ENCODE results near the gene POLG.

POLG gene

DNA sequence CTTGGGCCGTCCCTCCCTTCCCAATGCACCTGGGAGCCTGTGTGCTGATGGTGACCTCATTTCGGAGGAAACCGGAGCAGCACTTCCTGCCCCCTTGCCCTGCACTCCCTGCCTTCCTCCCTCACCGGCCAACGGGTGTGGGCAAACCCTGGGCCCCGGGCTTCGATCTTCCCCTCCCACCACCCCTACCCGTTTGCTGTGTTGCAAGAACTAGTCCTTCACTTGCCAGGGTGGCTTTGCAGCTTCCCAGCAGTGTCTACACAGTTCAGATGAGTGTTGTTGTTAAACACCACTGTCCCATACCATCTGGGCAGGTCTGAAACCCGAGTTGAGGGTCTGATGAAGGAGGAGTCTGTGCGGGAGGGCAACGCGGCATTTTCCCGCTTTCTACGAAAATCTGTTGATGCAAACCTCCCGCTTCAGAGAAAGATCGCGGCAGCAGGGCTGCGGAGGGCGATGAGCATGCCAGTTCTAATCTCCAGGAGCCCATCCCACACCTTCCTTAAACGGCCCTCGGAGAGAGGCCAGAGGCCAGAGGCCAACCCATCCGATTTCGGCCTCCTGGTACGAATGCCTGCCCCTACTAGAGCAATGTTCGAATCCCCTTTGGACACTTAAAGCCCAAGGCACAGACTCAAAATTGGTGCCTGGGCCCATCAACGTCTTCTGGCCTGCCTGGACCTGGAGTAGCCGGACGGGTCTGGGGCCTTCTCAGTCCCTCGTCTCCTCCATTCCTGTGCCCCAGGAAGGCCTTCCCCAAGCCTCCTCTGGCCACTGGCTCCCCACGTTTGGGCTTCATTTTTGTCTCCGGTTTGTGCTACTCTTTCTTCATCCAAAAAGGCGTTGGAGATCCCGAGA is 35.7 kb upstream of the POLG start:
- no peak for DNase-seq

DNA sequence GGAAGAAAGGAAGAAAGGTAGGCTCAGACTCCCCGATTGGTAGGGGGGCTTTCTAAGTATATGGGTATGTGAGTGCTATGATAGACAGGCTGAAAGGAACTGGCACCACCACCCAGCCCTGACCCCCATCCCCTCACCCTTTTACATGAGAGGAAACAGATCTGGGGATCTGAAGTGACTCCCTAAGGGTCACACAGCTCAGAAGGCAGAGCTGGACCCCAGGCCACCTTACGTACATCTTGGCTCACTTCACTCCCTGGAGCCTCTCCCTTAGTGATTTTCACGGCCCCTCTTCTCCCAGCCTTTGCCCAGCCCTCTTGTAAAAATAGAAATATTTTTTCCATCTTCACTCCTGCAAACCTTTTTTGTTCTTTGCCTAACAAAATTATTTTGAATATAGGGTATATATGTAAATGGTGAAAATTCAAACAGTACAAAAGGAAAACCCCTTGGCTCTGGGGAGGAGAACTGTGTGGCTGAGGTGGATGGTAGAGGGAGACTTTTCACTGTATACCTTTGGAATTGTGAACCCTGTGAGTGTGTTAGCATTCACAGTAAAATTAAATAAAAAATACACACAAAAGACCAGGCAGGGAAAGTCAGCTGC is 34.8 kb upstream of the POLG start:
- no peak for DNase-seq

DNA sequence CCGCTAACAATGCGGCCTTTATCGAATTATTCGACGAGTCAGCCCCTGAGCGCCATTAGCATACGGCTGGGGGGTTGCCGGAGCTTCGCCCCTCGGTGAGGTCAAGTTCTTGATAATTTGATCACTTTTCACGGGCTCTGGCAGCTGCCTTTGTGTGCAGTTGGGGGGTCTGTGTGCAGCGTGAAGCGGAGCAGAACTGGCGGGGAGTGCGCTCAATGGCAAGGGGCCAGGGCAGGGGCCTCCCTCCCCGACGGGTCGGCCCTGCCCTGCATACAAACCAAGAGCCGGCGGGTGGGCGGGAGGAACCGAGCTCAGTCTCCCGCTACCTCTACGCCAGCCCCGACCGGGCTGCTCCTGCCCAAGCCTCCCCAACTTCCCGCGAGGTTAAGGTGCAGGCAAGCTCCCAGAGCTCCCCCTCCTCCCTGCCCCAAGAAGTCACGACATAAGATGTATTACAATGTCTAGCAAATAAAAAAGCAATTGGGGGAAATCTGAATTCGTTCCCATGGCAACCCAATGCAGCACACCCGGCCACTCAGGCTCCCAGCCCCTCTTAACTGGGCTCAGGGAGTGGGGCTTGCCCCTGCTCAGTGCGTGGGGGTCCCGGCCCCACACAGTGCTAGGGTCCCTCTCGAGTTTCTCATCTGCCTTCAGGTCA is 34.1 kb upstream of the POLG start:
- no peak for DNase-seq

DNA sequence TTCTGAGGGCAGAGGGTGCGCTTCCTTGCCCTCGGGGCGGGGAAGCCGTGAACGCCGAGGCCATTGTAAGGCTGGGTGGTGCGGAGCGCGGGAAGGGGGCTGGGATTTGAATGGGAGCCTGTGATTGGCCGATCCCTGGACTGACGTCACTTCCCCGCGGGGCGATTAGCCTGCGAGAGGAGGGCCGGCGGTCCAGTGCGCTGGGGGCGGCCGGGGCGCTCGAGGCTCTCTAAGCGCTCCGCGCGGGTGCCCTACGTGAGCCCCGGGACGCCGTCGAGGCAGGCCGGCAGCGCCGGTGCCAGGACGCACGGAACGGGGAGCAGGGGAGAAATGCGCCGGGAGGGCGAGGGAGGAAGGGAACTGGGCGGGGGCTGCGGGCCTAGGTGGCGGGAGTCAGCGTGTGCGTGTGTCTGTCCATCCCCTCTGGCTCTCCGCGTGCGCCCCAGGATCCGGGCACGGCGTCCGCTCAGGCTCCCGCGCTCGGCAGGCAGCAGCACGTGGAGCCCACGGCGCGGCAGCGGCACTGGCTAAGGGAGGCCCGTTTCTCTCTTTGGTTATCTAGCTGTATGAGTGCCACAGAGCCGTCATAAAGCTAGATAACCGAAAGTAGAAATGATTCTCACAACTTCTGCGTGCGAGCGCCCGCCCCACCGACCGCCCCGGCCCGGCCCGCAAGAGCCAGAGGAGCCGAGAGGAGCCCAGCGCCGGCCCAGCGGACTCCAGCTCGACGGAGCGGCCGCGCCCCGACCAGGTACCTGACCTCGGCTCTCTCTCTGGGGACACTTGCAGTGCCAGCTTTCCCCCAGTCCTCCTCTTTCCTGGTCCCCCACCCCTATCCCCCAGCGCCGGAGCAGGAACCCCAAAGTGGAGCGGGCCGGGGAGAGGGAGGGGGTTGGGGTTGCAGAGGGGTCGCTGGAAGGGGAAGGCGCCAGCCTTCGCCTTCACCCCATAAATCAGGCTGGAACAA is 33.1 kb upstream of the POLG start:
- no peak for DNase-seq

DNA sequence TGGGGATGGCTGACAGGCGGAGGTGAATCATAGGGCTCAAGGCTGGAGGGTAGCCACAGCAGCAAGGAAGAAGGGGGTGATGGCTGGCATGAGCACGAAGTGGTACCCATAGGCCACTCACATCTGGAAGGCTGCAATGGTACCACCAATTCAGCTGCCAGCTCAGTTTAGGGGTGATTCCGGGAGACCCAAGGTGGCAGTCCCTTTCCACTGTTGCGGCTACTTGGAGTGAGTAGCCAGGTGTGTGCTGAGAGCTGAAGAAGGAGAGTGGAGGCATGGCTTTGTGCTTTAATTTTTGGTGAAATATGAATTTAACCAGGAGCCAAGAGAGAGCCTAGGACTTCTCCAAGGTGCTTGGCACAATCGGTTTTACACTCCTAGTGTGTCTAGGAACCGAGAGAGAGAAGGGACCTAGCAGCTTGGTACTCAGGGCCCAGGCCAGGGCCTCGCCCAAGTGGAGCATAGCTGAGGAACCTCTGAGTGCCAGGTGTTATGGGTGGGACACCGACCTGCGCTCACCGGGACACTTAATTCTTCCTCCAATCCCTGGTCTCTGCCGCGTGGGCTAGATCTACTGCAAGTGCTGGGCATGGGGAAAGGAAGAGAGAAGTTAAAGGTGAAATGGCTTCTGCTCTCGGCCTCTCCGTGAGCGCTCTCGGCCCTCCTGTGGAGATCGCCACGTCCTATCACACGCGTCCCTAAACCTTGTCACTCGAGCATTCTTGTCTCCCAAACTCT is 32.2 kb upstream of the POLG start:
- DNase-seq: no peak

DNA sequence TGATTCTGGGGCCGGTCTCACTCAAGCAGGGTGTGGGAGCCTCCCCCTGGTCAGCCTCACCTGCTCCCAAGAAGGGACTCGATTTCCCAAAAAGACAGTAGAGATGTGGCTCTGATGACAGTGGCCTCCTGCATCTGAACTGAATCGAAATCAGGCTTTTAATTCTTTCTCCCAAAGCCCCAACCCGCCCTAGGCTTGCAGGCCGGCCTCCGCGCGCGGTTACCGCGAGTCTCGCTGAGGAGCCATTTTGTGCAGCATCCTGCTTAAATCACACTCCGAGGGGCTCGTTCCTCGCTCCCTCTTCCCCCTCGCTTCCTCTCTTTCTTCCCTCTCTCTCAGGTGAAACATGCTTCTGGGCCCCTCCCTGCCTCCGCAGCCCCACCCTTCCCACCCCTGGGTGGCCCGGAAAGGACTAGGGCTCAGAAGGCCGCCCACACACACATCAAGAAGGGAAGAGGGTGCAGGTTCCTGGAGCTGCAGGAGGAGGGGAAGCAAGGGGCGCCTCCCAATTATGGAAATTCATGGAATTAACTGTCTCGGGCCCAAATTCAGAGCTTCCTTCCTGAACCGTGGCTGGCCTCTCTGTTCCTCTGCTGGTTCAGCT is 30.9 kb upstream of the POLG start:
- no peak for DNase-seq

DNA sequence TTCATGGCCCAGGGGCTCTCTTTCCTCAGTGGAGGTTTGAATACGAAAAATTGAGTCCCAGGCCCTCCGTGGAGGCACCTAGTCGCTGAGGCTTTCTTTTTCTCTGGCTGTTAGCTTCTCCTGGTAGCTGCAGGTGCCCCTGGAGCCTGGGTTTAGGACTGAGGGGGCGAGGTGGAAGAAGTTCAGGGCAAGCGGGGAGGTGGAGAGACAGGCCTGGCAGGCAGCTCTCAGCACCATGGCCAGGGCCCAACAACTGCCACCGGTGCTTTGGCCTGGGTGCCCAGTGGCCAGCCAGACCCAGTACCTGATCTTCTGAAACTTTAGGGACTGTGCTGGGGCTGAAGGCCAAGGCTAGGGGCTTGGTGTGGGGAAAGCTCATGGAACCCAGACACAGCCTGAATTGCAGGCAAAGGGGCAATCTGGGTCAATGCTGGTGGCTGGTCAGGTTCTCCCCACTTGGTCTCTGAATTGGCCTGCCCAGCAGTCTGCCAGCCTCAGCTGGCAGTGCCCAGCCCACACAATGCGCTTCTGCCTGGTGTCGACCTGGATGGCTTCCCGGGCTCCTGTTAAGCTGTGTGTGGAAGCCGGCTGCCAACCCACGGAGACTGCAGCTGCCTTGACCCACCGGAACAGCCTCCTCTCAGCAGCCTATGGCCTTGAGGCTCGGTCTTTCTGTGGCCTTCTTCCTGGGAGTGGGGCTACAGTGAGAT is 30.3 kb upstream of the POLG start:
- no peak for DNase-seq

DNA sequence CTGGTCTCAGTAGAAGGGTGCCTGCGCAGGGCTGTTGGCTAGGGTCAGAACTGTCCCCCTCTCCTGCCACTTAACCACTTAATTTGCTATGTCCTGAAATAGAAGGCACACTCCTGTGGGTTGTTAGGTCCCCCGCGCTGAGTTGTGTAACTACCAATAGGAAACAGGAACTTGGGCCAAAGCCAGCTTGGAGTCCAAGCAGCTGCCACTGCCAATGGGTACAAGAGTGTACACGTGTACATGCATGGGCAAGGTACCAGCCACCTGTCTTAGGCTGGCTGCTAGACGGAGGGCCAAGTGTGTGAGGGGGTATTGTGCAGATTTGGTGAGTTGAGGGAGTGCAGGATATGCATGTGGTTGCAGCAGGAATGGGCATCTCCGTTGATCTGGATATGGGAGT is 29.7 kb upstream of the POLG start:
- DNase-seq: peak; percentile 31

DNA sequence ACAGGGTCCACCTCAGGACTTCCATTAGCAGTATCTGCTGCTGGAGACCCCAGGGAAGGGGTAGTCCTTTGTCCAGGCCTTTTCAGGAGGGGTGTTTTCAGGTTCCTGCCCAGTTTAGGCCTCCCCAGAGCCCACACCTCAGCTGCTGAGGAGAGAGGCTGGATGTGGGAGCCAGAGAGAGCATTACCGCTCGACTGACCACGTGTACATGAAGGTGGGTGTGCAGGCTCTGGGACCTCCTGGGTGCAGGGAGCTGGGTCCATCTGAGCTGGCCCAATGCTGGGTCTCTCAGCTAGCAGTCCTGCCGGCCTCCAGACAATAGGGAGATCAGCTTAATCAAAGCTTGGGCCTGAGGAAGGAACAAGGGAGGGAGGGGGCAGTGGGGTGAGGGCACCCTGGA is 29.1 kb upstream of the POLG start:
- no peak for DNase-seq

DNA sequence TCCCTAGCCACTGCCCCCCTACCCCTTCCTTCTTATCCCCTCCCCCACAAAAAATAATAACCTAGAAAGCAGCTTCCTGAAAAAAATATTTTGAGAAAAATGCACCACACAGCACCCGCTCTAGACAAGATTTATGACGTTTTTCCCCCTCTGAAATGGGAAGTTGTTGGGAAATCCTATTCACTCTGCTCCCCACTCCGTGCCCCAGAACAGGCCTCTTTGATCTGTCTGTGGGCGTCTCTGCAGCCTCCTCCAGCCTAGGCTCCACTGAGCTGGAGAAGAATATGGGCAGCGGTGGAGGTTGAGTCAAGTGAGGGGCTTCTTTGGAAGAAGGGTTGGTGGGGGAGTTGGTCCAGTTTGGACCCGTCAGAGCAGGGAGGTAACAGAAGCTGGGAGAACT is 28.5 kb upstream of the POLG start:
- DNase-seq: no peak

DNA sequence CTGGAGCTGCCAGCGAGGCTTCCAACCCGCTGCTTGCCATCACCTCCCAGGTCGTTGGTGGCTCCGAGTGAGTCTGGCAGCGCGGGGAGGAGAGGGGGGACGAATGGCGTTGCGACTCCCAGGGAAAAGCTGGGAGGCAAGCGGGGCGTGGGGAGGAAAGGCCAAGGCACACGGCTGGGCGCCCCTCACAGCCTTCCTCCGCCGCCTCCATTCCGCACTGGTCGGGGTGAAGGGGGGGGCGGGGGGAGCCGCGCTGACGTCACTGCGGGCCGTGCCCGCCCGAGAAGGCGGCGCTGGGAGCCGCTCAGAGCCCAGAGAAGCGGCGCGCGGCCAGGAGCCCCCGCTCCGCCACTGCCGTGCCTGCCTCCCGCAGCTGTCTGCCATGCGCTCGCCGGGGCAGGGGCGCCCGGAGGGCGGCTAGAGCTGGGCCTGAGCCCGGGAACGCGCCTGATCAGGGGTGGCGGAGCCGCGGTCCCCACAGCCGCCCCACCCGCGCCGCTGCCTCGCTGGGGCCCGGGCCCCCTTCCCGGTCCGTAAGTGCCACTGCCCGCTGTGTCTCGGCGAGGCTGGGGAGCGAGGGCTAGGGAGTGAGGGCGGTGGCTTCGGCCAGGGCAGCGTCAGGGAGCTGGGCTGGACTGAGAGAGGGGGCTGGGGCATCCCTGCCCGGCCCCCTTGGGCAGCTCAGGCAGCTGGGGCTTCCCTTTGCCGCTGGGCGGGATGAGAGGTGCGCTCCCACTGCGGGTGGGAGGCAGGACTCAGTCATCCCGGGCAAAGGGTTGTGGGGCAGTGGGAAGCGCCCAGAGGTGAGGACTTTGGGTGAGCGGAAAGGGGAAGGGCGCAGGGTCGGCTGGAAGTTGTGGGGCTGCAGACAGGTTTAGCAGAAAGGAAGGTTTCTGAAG is 27.8 kb upstream of the POLG start:
- DNase-seq: peak; percentile 13

DNA sequence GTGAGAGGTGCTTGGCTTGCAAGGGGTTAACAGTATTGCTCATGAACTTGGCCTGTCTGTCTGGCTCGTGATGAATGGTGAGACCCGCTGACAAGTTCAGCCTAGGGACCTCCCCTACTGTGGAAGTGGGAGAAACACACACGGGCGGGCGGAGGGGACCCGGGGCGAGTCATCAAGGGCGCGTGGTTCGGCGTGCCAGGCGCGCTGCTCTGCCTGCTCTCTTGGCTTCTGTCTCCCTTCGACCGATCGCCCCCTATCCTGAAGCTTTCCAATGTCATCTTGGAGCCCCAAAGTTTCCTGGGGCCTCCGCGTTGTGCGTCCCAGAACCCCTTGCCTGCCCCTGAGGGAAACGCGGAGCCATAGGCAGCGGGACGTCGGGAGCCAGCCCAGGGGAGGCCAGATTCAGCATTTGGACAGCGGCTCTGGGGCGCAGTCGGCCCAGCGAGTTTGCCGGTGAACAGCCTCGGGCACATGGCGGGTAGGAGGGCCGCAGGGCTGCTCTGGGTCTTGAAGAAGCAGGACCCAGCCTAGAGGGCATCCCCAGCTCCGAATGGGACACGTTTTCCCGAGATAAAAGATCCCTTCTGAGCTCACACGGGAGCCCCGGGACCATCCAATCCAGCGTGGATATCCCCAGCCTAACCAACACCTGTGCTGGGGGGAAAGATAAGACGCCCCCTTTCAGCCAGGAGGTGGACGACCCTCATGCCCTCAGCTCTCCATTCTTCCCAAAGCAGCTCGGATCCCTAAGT is 27.0 kb upstream of the POLG start:
- no peak for DNase-seq

DNA sequence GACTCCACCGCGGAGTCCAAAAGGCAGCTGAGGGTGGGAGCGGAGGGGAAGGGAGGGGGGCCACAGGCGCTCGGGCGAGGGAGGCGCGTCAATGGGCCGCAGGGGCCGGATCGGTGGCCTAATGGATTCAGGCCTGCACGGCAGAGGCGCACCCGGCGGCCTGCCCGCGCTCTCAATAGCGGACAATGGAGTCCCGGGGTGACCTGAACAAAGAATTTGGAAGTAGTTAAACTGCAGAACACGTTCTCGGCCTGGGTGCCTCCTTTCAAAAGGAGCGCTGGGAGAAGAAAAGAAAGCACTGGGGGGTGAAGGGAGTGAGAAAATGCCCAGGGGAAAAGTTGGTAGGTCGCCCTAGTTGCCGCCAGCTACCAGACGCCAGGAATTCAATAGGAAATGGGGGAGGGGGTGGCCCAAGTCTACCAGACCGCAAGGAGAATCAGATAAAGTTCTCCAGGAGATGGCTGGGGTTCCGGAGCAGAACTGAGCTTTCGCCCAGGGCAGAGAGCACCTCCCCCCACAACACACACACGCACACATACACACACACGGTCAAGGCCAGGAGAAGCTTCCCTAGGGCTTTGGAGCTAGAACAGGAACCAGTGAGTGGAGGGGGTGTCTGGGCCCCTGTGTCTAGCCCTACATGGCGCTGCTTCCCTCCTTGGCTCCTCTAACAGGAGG is 25.8 kb upstream of the POLG start:
- DNase-seq: no peak

DNA sequence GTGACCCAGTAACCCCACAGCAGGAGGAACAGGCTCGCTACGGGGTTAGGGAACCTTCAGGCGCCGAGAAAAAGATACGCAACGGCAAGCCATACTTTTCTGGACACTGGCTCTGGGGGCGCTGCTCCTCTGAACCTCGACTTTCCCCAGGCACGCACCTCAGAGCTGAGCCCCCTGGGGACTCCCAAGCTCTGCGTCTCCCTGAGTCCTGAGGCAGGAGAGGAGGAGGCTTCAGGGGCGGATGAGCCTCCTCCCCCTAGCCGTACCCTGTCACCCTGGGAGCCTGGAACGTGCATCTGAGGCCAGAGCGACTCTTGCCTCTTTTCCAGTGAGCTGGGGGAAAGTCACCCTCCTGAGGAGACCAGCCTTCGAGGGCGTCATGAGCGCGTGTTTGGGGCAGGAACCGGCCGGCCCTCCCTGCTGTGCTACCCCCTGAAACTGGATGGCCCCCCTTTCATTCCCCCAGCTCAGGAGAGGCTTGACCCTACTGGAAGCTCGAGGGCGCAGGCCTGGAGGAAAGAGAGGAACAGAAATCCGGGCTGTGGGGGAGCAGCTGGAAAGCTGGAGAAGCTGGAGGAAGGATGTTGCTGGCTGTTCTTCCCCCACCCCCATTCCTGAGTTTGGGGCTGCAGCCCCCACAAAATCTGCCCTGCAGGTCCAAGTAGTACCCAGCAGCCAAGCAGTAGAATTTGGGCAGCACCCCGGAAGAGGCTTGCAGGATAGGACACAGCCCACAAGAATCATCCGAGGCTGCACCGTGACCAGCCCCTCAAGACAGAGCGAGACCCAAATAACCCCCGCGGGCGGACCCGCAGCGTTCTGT is 25.1 kb upstream of the POLG start:
- DNase-seq: no peak

DNA sequence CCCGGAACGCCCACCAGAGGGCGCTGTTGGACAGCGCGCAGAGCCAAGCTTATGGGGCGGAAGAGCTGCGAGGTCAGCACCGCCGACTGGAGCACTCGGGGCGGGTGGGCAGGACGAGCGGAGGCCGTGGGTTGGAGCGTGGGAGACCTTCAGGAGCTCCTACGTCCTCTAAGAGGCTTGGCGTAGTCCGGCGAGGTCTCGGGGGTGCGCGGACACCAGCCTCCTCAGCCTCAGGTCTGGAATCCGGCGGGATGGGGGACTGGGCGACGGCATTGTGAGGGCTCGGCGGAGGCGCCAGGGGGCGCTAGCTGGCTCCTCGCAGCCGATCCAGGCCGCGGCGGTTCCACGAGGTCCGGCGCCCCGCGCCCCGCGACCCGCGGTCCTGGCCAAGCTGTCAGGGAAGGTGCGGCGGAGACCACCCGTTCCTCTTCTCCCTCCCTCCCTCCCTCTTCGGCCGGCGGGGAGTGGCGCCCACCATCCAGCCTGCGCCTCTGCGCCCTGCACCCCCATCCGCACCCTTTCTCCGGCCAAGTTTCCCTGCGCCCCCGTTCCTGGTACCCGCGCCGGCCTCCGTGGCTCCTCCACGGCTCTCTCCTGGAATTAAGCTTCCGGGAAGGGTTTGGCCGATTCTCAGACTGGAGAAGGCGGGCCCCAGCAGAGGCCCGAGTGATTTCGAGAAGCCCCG is 24.3 kb upstream of the POLG start:
- DNase-seq: peak; percentile 38

DNA sequence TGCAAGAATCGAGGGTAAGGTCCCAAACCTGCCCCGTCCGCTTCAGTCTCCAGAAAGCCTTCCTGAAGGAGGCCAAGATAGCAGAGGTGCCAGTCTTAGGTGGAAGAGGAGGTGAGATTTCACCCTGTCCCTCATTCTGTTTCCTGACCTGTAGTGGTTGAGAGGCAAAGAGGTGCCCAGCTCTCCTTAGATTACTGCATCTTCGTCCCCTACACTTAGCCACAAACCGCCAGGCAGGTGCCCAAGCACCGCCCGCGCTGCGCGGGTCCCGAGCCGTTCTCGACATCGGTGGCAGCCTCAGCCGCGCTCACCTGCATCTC is 23.8 kb upstream of the POLG start:
- no peak for DNase-seq

DNA sequence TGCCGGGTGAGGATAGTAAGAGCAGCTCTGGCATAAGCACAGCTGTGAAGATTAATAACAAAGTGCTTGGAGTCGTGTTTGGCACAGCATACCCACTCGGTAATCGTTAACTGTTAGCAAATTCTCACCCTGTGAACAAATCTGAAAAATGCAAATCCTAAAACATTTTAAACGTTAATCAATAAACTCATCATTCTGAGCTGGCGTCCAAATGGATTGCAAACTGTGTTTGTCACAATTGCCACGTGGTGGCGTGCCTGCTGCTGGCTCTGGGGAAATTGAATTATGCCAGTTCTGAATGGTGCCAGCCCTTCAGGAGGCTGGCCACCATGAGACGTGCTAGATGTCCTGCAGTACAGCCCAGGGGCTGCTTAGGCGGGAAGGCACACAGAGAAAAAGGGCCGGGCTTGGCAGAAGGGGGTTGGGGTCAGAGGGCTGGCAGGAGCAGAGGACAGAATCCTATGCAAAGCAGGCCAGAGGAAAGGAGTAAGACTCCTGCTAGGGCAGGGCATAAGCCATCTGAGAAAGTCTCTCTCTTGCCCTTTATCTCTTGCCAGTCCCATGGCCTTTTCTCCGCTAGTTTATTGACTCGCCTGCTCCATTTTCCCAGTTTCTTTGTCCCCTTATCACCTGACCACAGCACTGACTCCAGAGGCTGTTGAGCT is 22.1 kb upstream of the POLG start:
- DNase-seq: peak; percentile 9
